HUES48 (cell line): ENCODE measurements around the gene CCNY.

Source experiments
- H3K27ac ChIP-seq: one replicate; pipeline ENCODE4 v1.7.0; 2013; ENCODE audit warnings: low read depth, low read length, inconsistent platforms
- H3K27me3 ChIP-seq: 2 replicates; pipeline ENCODE4 v1.6.1; 2013; ENCODE audit warnings: mild to moderate bottlenecking, low read length; ENCODE audit not compliant: control insufficient read depth, insufficient read depth
- H3K36me3 ChIP-seq: 2 replicates; pipeline ENCODE4 v1.6.1; 2013; ENCODE audit warnings: low read length; ENCODE audit not compliant: control insufficient read depth, insufficient read depth
- H3K4me1 ChIP-seq: 2 replicates; pipeline ENCODE4 v1.6.1; 2013; ENCODE audit warnings: mild to moderate bottlenecking, low read length; ENCODE audit not compliant: control insufficient read depth, insufficient read depth
- H3K4me3 ChIP-seq: 2 replicates; pipeline ENCODE4 v1.5.1; 2013; ENCODE audit warnings: mild to moderate bottlenecking, low read depth, low read length
- H3K9ac ChIP-seq: 2 replicates; pipeline ENCODE4 v1.6.1; 2013; ENCODE audit warnings: mild to moderate bottlenecking, low read depth, low read length, moderate library complexity
- H3K9me3 ChIP-seq: 2 replicates; pipeline ENCODE4 v1.6.1; 2013; ENCODE audit warnings: low read length; ENCODE audit not compliant: control insufficient read depth, insufficient read depth

Gene CCNY

DNA sequence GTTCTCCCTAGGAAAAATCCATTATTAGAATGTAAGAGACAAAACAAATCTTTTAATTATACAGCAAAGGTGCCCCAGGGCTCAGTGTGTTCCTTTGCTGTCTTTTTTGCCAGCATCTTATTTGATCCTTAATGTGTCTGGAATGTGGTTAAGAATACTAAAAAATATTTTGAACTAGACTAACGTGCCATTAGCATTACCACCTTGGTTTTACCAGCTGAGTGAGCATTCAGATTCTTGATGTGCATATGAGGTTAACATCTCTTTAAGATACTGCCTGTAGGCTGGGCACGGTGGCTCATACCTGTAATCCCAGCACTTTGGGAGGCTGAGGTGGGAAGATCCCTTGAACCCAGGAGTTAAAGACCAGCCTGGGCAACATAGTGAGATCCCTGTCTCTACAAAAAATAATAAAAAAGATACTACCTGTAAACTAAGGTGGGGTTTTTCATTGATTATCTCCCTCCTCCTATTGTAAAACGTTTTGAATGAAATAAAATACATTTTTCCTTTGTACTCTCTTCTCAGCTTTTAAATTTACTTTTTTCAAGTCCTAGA is 96.6 kb downstream of the CCNY start:
- no peaks in the 10 kb centered on the region for H3K36me3 ChIP-seq

DNA sequence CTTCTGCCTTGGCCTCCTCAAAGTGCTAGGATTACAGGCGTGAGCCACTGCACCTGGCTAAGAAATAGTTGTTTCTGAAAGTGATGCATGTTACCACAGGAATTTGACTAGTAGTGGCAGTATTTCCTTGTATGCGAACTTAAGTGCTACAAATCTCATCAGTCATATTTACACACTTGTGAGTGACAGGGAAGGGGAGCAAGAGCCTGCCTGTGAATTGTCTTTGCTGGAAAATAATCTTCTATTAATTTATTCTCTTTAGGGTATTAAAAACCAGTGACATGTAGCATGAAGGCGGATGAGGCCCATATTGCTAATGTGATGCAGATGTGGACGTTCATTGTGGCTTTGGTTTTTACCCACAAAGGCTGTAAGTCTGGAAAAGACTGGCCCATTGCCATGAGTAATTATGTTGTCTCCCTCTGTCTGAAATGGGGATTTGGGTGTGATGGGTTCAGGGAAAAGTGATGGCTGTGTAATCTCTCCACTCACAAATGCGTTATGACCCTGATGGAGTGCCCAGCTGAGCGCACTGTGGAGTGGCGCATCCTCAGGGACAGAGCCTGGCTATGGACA is 97.6 kb downstream of the CCNY start:
- no peak overlapping the region for H3K9ac ChIP-seq
- peaks cover 9% of the 10 kb centered on the region; the same call in 1 of the 2 replicates for H3K4me1 ChIP-seq
- H3K27me3 ChIP-seq, result no peaks in the 10 kb centered on the region
- H3K4me3 ChIP-seq, result no peak overlapping the region
- no peaks in the 10 kb centered on the region for H3K36me3 ChIP-seq
- H3K27ac ChIP-seq, result no peak overlapping the region
- H3K9me3 ChIP-seq, result no peaks in the 10 kb centered on the region

More for the DNA sequence above, 96.6 kb downstream of the CCNY start:
- Histone ChIP-seq H3K27me3 (no peaks in the 10 kb centered on the region), H3K4me1 (peaks cover 9% of the 10 kb centered on the region; the same call in 1 of the 2 replicates), H3K4me3 (no peak overlapping the region), H3K9ac (no peak overlapping the region), H3K27ac (no peak overlapping the region), H3K9me3 (no peaks in the 10 kb centered on the region)

DNA sequence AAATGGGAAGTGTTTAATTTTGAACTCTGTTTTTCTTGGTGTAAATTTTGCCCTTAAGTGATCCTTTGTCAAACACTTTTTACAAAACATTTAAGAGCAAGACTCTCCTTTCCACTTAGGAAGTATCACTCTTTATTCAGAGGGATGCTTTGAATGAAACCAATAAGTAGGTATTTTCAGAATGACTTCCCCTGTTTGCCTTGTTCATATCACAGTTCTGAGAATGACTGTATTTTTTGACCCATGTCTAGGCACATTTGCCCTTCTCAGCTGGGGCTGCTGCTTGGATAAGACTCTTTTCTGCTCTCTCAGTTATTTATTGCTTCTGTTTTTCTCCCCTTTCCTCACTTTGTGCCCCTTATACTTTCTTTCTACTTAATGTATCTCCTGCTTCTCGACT is 98.2 kb downstream of the CCNY start:
- Histone ChIP-seq H3K9me3 (no peaks in the 10 kb centered on the region), H3K4me1 (peaks cover 6% of the 10 kb centered on the region; the same call in 1 of the 2 replicates), H3K27ac (no peak overlapping the region), H3K36me3 (no peaks in the 10 kb centered on the region), H3K27me3 (no peaks in the 10 kb centered on the region), H3K4me3 (no peak overlapping the region), H3K9ac (no peak overlapping the region)

DNA sequence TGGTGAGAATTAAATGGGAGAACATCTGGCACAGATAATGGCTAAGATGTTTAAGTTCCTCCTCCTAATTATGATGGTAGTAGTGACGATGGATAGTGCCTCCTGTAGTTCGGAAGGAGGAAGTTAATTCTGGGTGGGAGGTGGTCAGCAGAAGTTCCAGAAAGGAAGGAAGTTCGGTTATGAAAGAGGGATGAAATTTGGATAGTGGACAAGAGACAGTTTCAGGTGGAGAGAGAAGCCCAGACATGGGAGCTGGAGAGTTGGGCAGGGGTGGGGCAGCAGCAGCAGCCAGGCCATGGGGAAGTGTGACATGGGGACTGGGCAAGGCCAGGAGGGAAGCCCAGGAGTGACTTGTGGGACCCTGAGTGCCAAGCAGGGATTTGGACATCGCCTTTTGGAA is 99.5 kb downstream of the CCNY start:
- no peaks in the 10 kb centered on the region for H3K9me3 ChIP-seq
- H3K36me3 ChIP-seq, result no peaks in the 10 kb centered on the region

DNA sequence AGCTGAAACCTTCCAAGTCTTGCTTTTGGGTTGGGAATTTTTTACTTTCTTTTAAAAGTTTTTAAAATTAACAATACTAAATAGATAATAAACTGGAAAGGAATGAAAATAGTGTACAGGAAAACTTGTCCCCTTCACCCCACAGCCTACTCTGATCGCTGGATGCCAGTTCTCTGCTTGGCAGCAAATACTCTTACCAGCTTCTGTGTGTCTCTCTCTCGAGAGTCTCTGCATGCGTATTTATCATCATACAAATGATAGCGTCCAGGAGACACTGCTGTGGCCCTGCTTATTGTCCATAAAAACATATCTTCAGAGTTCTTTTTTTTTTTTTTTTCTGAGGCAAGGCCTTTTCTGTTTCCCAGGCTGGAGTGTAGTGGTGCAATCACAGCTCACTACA is 101.5 kb downstream of the CCNY start:
- H3K27ac ChIP-seq, result no peak overlapping the region
- H3K36me3 ChIP-seq, result no peaks in the 10 kb centered on the region

More for the DNA sequence above, 99.5 kb downstream of the CCNY start:
- no peak overlapping the region for H3K4me3 ChIP-seq
- peaks cover 3% of the 10 kb centered on the region; the same call in 1 of the 2 replicates for H3K4me1 ChIP-seq
- H3K27ac ChIP-seq, result no peak overlapping the region
- no peak overlapping the region for H3K9ac ChIP-seq
- H3K27me3 ChIP-seq, result no peaks in the 10 kb centered on the region

DNA sequence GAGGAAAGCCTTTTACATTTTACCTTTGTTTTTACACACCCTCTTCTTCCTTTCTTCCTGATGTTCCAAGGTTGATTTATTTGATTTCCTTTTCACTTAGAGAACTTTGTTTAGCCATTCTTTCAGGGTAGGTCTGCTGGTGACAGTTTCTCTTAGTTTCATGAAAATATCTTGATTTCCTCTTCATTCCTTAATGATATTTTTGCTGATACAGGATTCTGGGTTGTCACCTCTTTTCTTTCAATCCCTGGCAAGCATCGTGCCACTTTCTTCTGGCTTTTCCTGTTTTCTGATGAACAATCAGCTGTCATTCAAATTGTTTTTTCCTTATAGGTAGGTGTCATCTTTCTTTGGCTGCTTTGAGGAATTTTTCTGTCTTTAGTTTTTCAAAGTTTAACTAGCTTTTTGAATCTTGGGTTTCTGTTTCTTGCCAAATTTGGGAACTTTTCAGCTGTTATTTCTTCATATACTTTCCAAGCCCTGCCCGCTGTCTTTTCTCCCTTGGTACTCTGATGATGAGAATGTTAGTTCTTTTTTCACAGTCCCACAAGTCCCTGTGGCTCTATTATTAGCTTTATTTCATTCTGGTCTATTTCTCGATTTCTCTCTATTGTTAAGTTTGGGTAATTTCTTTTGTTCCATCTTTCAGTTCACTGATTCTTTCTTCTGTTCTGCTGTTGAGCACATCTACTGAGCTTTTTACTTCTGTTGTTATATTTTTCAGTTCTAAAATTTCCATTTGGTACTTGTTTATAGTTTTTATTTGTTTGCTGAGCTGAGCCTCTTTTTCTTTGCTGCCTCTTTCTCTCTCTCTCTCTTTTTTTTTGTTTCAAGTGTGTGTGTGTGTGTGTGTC is 102.6 kb downstream of the CCNY start:
- H3K4me1 ChIP-seq, result no peaks in the 10 kb centered on the region
- no peak overlapping the region for H3K27ac ChIP-seq
- no peaks in the 10 kb centered on the region for H3K36me3 ChIP-seq
- no peak overlapping the region for H3K9ac ChIP-seq
- H3K9me3 ChIP-seq, result peaks cover 22% of the 10 kb centered on the region
- no peaks in the 10 kb centered on the region for H3K27me3 ChIP-seq
- no peak overlapping the region for H3K4me3 ChIP-seq

More for the DNA sequence above, 101.5 kb downstream of the CCNY start:
- no peaks in the 10 kb centered on the region for H3K27me3 ChIP-seq
- H3K9ac ChIP-seq, result no peak overlapping the region
- H3K4me1 ChIP-seq, result no peaks in the 10 kb centered on the region
- H3K4me3 ChIP-seq, result no peak overlapping the region
- H3K9me3 ChIP-seq, result peaks cover 11% of the 10 kb centered on the region; the same call in 1 of the 2 replicates

DNA sequence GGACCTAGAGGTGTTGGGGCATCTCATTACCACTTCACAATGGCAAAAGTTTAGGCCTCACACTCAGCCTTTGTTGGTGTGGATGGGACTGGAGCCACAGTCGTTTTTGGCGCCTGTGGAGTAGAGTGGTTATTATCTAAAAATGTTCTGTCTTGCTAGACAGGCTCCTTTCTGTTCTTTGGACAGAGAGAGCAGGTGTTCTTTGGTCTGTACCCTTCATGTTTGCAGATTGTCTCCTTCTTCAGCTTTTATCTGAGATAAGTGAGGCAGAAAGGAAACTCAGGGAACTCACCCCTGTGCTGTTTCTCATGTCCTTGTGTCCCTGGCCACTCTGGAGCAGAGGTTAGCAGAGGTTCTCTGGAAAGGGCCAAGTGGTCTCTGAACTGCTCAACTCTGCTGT is 103.7 kb downstream of the CCNY start:
- Histone ChIP-seq H3K9me3 (peaks cover 32% of the 10 kb centered on the region), H3K27ac (no peak overlapping the region), H3K27me3 (no peaks in the 10 kb centered on the region), H3K36me3 (no peaks in the 10 kb centered on the region), H3K9ac (no peak overlapping the region), H3K4me3 (no peak overlapping the region), H3K4me1 (no peaks in the 10 kb centered on the region)

DNA sequence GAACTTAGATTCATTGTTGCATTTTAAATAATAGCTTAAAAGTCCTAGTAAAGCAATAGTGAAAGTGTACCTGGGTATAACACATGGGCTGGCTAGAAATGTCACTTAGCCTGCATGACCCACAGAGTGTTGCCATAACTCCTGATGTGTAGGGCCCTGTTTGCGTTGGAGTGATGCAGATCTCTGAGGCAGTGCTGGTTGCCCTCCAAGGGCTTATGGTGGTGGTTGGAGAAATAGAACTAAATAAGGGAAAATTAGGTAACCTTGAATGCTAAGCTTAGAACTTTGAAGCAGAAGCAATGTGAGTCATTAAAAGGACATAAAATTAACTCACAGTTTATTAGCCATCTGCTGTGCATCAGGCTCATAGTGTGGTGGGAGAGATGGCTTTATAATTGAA is 105.7 kb downstream of the CCNY start:
- Histone ChIP-seq H3K4me3 (no peak overlapping the region), H3K27ac (no peak overlapping the region), H3K9ac (no peak overlapping the region), H3K4me1 (no peaks in the 10 kb centered on the region), H3K9me3 (peaks cover 34% of the 10 kb centered on the region), H3K27me3 (no peaks in the 10 kb centered on the region), H3K36me3 (no peaks in the 10 kb centered on the region)

DNA sequence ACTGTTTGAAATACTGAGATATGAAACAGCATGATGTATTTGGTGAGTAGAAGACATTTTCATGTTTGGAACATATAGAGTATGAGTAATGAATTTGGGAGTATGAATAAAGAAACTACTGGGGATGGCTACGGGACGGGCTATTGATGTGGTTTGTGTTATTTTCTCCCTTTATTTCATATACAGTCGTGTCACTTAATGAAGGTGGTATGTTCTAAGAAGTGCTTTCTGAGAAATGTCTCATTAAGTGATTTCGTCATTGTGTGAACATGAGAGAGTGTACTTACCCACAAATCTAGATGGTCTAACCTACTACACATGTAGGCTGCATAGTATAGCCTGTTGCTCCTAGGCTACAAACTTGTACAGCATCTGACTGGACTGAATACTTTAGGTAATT is 106.3 kb downstream of the CCNY start:
- Histone ChIP-seq H3K9me3 (peaks cover 34% of the 10 kb centered on the region), H3K4me3 (no peak overlapping the region), H3K27me3 (no peaks in the 10 kb centered on the region), H3K36me3 (no peaks in the 10 kb centered on the region), H3K4me1 (peaks cover 5% of the 10 kb centered on the region; the same call in 1 of the 2 replicates), H3K27ac (no peak overlapping the region), H3K9ac (no peak overlapping the region)

DNA sequence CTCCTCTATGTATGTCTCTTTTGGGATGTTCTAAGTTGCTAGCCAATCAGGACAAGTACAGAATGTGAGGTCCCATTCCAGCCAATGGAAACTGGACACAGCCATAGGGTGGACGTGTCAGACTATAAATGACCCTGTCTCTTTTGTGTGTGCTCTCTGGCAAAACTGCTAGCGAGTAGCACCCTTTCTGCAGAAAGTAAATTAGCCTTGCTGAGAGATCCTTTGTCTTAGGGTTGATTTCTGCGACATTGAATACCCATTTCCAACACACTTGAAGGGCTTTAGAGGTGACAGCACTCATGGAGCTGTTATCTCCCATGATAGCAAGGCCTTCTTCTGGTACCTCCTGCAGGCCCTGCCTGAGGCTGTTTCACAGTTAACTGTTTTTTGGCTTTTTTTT is 107.5 kb downstream of the CCNY start:
- Histone ChIP-seq H3K27ac (no peak overlapping the region), H3K9me3 (peaks cover 34% of the 10 kb centered on the region), H3K9ac (no peak overlapping the region), H3K4me1 (peaks cover 17% of the 10 kb centered on the region), H3K36me3 (no peaks in the 10 kb centered on the region), H3K27me3 (no peaks in the 10 kb centered on the region), H3K4me3 (no peak overlapping the region)
